ENCODE measurements around the gene STT3A.

Gene STT3A

DNA sequence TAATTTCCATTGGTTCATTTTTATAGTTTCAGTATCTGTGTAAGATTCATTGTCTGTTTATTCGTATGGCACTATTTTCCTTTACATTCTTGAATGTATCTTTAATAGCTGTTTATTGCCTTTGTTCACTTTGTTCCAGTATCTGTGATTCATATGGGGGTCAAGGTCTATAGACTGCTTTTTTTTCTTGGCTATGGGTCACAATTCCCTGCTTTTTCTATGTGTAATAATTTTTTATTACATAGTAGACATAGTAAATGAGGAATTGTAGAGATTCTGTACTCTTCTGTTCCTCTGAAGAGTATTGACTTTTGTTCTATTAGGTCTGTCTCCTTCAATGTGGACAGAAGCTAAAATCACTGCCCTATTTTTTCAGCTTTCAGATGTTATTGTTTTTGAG is 77.5 kb downstream of the STT3A start:
- no peak for DNase-seq

DNA sequence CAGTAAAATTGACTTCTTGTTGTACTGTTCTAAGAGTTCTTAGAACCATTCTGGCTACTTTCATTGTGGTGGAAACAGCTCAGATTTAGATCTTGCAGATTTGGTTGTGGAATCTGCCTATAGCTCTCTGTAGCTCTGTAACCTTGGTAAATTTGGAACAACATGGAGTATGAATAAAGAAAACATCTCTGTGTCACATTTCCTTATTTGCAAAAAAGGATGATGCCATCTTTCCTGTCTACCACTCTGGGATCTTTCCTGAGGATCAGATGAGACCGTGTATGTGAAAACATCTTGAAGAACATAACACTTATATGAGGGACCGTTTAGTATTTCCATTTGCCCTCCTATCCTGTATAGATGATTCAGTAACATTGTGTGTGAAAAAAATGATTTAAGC is 78.9 kb downstream of the STT3A start:
- DNase-seq = no peak

Measured in stimulated activated CD4-positive, alpha-beta T cell treated with anti-CD3 and anti-CD28 coated beads, Interleukin-4, amount 100 ng/mL, for 4 hours (primary cell).